ENCODE measurements around the gene OSMR.

Gene OSMR

GRCh38 chr5:38874948-38875456 is 29.2 kb downstream of the OSMR start:
- DNase-seq = no peak

GRCh38 chr5:38878391-38879077 is 32.7 kb downstream of the OSMR start:
- no peak for DNase-seq

- no peak for DNase-seq
Observed at GRCh38 chr5:38879078-38879460, 33.3 kb downstream of the OSMR start.

GRCh38 chr5:38883842-38884241 is 38.0 kb downstream of the OSMR start:
- DNase-seq = no peak

GRCh38 chr5:38885208-38885607 is 39.4 kb downstream of the OSMR start:
- DNase-seq = no peak

- DNase-seq = no peak
Observed at GRCh38 chr5:38888041-38888440, 42.2 kb downstream of the OSMR start.

GRCh38 chr5:38889424-38889823 is 43.6 kb downstream of the OSMR start:
- no peak for DNase-seq

GRCh38 chr5:38891563-38891962 is 45.8 kb downstream of the OSMR start:
- no peak for DNase-seq

- DNase-seq = no peak
Observed at GRCh38 chr5:38892363-38892762, 46.6 kb downstream of the OSMR start.

GRCh38 chr5:38896760-38897159 is 50.9 kb downstream of the OSMR start:
- no peak for DNase-seq

- DNase-seq = no peak
Observed at GRCh38 chr5:38899936-38900335, 54.1 kb downstream of the OSMR start.

GRCh38 chr5:38905516-38905915 is 59.7 kb downstream of the OSMR start:
- no peak for DNase-seq

GRCh38 chr5:38906503-38906902 is 60.7 kb downstream of the OSMR start:
- no peak for DNase-seq

- DNase-seq = no peak
Observed at GRCh38 chr5:38911933-38912332, 66.1 kb downstream of the OSMR start.

- no peak for DNase-seq
Observed at GRCh38 chr5:38913714-38914113, 67.9 kb downstream of the OSMR start.

GRCh38 chr5:38916802-38917201 is 71.0 kb downstream of the OSMR start:
- DNase-seq = no peak

- no peak for DNase-seq
Observed at GRCh38 chr5:38921174-38921573, 75.4 kb downstream of the OSMR start.

GRCh38 chr5:38922199-38922598 is 76.4 kb downstream of the OSMR start:
- peak; percentile 14 for DNase-seq

GRCh38 chr5:38923661-38924451 is 78.0 kb downstream of the OSMR start:
- no peak for DNase-seq

- no peak for DNase-seq
Observed at GRCh38 chr5:38925154-38925925, 79.5 kb downstream of the OSMR start.

GRCh38 chr5:38926121-38926520 is 80.3 kb downstream of the OSMR start:
- no peak for DNase-seq

- DNase-seq = no peak
Observed at GRCh38 chr5:38927470-38927869, 81.7 kb downstream of the OSMR start.

GRCh38 chr5:38929838-38930237 is 84.0 kb downstream of the OSMR start:
- no peak for DNase-seq

GRCh38 chr5:38931731-38932130 is 85.9 kb downstream of the OSMR start:
- DNase-seq = no peak
